ENCODE data around the gene PNRC2.
A peak's percentile ranks its signal among the peaks of the same experiment; 100 is the strongest.
"Not testable (repeated sequence)": the region's sequence is repeated elsewhere in the genome, so short reads cannot be mapped to it uniquely, and the experiment has no call there.

Gene PNRC2

GRCh38 chr1:23984417-23985186 is 25.0 kb downstream of the PNRC2 start:
- Histone ChIP-seq H2AK5ac (ENCODE audit: low read length, severe bottlenecking) (no peak overlapping the region), H2BK12ac (ENCODE audit: low read length in 2 of 2) (peak overlapping the region in 1 of 2 experiments; percentile 78), H3K27me3 (ENCODE audit: control insufficient read depth in 1 of 2, insufficient read depth in 1 of 2, low read length in 2 of 2) (no peaks in the 10 kb centered on the region), H3K9me3 (ENCODE audit: control insufficient read depth, low read length) (no peaks in the 10 kb centered on the region), H3K18ac (ENCODE audit: low read depth in 1 of 2, low read length in 2 of 2) (no peak overlapping the region), H3K4me3 (ENCODE audit: insufficient read depth in 1 of 2, low read depth in 1 of 2, low read length in 2 of 2) (no peak overlapping the region), H2BK5ac (ENCODE audit: low read depth, low read length, poor library complexity, severe bottlenecking) (no peak overlapping the region), H2BK120ac (ENCODE audit: low read depth, low read length) (peak overlapping the region; percentile 52), H2BK15ac (ENCODE audit: low read depth, poor library complexity, severe bottlenecking) (no peak overlapping the region), H3K4me2 (ENCODE audit: low read length, poor library complexity, severe bottlenecking) (no peak overlapping the region), H2AFZ (ENCODE audit: low read depth, low read length) (no peak overlapping the region), H3K27ac (ENCODE audit: low read length, poor library complexity, severe bottlenecking) (peak overlapping the region; percentile 58), H3K4me1 (ENCODE audit: control insufficient read depth, insufficient read depth, low read depth, low read length) (peaks cover 6% of the 10 kb centered on the region), H3K36me3 (ENCODE audit: control insufficient read depth in 1 of 2, insufficient read depth in 2 of 2, low read depth in 1 of 2, low read length in 2 of 2) (no peaks in the 10 kb centered on the region), H3K14ac (ENCODE audit: low read length in 2 of 2) (no peak overlapping the region), H3K23ac (ENCODE audit: low read length in 2 of 2) (no peak overlapping the region), H3K79me1 (replicated peaks; ENCODE audit: low read length, poor library complexity, severe bottlenecking) (no peaks in the 10 kb centered on the region), H4K8ac (ENCODE audit: low read length) (no peak overlapping the region), H3K9ac (ENCODE audit: low read length) (no peak overlapping the region), H4K91ac (ENCODE audit: low read length) (no peak overlapping the region), H3K4ac (ENCODE audit: low read depth in 1 of 2, low read length in 2 of 2) (no peak overlapping the region)
- peak; percentile 62 for DNase-seq
- WGBS: 82% methylated on average over 1 of the region's 5 CpGs

- H3K9ac ChIP-seq (ENCODE audit: low read length); H3K27me3 ChIP-seq (ENCODE audit: control insufficient read depth in 1 of 2, insufficient read depth in 1 of 2, low read length in 2 of 2); H3K36me3 ChIP-seq (ENCODE audit: control insufficient read depth in 1 of 2, insufficient read depth in 2 of 2, low read depth in 1 of 2, low read length in 2 of 2); H3K18ac ChIP-seq (ENCODE audit: low read depth in 1 of 2, low read length in 2 of 2); H2AK5ac ChIP-seq (ENCODE audit: low read length, severe bottlenecking); DNase-seq; H3K4me3 ChIP-seq (ENCODE audit: insufficient read depth in 1 of 2, low read depth in 1 of 2, low read length in 2 of 2); H3K23ac ChIP-seq (ENCODE audit: low read length in 2 of 2); H2BK5ac ChIP-seq (ENCODE audit: low read depth, low read length, poor library complexity, severe bottlenecking); H4K91ac ChIP-seq (ENCODE audit: low read length); H3K4ac ChIP-seq (ENCODE audit: low read depth in 1 of 2, low read length in 2 of 2); H3K4me1 ChIP-seq (ENCODE audit: control insufficient read depth, insufficient read depth, low read depth, low read length); H3K4me2 ChIP-seq (ENCODE audit: low read length, poor library complexity, severe bottlenecking); H3K14ac ChIP-seq (ENCODE audit: low read length in 2 of 2); H3K27ac ChIP-seq (ENCODE audit: low read length, poor library complexity, severe bottlenecking); H4K8ac ChIP-seq (ENCODE audit: low read length); H2BK12ac ChIP-seq (ENCODE audit: low read length in 2 of 2); H3K9me3 ChIP-seq (ENCODE audit: control insufficient read depth, low read length); H2AFZ ChIP-seq (ENCODE audit: low read depth, low read length); H3K79me1 ChIP-seq (replicated peaks; ENCODE audit: low read length, poor library complexity, severe bottlenecking); H2BK120ac ChIP-seq (ENCODE audit: low read depth, low read length); H2BK15ac ChIP-seq (ENCODE audit: low read depth, poor library complexity, severe bottlenecking): not testable (repeated sequence)
- 98% methylated on average over 18 of the region's 23 CpGs for WGBS
Measured at GRCh38 chr1:23987038-23987437, 27.4 kb downstream of the PNRC2 start.

GRCh38 chr1:23989263-23989662 is 29.6 kb downstream of the PNRC2 start:
- Histone ChIP-seq H2BK120ac (ENCODE audit: low read depth, low read length) (no peak overlapping the region), H3K36me3 (ENCODE audit: control insufficient read depth in 1 of 2, insufficient read depth in 2 of 2, low read depth in 1 of 2, low read length in 2 of 2) (no peaks in the 10 kb centered on the region), H3K18ac (ENCODE audit: low read depth in 1 of 2, low read length in 2 of 2) (no peak overlapping the region), H4K91ac (ENCODE audit: low read length) (no peak overlapping the region), H2BK15ac (ENCODE audit: low read depth, poor library complexity, severe bottlenecking) (no peak overlapping the region), H2AFZ (ENCODE audit: low read depth, low read length) (no peak overlapping the region), H3K9ac (ENCODE audit: low read length) (no peak overlapping the region), H3K23ac (ENCODE audit: low read length in 2 of 2) (no peak overlapping the region), H3K14ac (ENCODE audit: low read length in 2 of 2) (no peak overlapping the region), H3K4me2 (ENCODE audit: low read length, poor library complexity, severe bottlenecking) (no peak overlapping the region), H3K4me3 (ENCODE audit: insufficient read depth in 1 of 2, low read depth in 1 of 2, low read length in 2 of 2) (no peak overlapping the region), H3K79me1 (replicated peaks; ENCODE audit: low read length, poor library complexity, severe bottlenecking) (no peaks in the 10 kb centered on the region), H3K27me3 (ENCODE audit: control insufficient read depth in 1 of 2, insufficient read depth in 1 of 2, low read length in 2 of 2) (no peaks in the 10 kb centered on the region), H2BK5ac (ENCODE audit: low read depth, low read length, poor library complexity, severe bottlenecking) (no peak overlapping the region), H2BK12ac (ENCODE audit: low read length in 2 of 2) (no peak overlapping the region), H4K8ac (ENCODE audit: low read length) (no peak overlapping the region), H3K27ac (ENCODE audit: low read length, poor library complexity, severe bottlenecking) (no peak overlapping the region), H3K9me3 (ENCODE audit: control insufficient read depth, low read length) (no peaks in the 10 kb centered on the region), H3K4ac (ENCODE audit: low read depth in 1 of 2, low read length in 2 of 2) (no peak overlapping the region), H2AK5ac (ENCODE audit: low read length, severe bottlenecking) (no peak overlapping the region), H3K4me1 (ENCODE audit: control insufficient read depth, insufficient read depth, low read depth, low read length) (peaks cover 3% of the 10 kb centered on the region)
- DNase-seq: no peak
- 100% methylated on average over 2 of the region's 3 CpGs for WGBS

GRCh38 chr1:23992011-23992410 is 32.4 kb downstream of the PNRC2 start:
- H2BK12ac ChIP-seq (ENCODE audit: low read length in 2 of 2); H3K4me2 ChIP-seq (ENCODE audit: low read length, poor library complexity, severe bottlenecking); H2AK5ac ChIP-seq (ENCODE audit: low read length, severe bottlenecking); H3K27ac ChIP-seq (ENCODE audit: low read length, poor library complexity, severe bottlenecking); H4K91ac ChIP-seq (ENCODE audit: low read length); H3K4ac ChIP-seq (ENCODE audit: low read depth in 1 of 2, low read length in 2 of 2); H3K9me3 ChIP-seq (ENCODE audit: control insufficient read depth, low read length); H3K18ac ChIP-seq (ENCODE audit: low read depth in 1 of 2, low read length in 2 of 2); H2BK120ac ChIP-seq (ENCODE audit: low read depth, low read length); H4K8ac ChIP-seq (ENCODE audit: low read length); H3K36me3 ChIP-seq (ENCODE audit: control insufficient read depth in 1 of 2, insufficient read depth in 2 of 2, low read depth in 1 of 2, low read length in 2 of 2); H3K4me1 ChIP-seq (ENCODE audit: control insufficient read depth, insufficient read depth, low read depth, low read length); H2BK5ac ChIP-seq (ENCODE audit: low read depth, low read length, poor library complexity, severe bottlenecking); H3K23ac ChIP-seq (ENCODE audit: low read length in 2 of 2); H2AFZ ChIP-seq (ENCODE audit: low read depth, low read length); H3K14ac ChIP-seq (ENCODE audit: low read length in 2 of 2); H3K4me3 ChIP-seq (ENCODE audit: insufficient read depth in 1 of 2, low read depth in 1 of 2, low read length in 2 of 2); H3K79me1 ChIP-seq (replicated peaks; ENCODE audit: low read length, poor library complexity, severe bottlenecking); H2BK15ac ChIP-seq (ENCODE audit: low read depth, poor library complexity, severe bottlenecking); H3K9ac ChIP-seq (ENCODE audit: low read length); DNase-seq; H3K27me3 ChIP-seq (ENCODE audit: control insufficient read depth in 1 of 2, insufficient read depth in 1 of 2, low read length in 2 of 2): not testable (repeated sequence)
- WGBS: 97% methylated on average over 11 of the region's 13 CpGs

Data from mesenchymal stem cell (in vitro differentiated cells and primary cell).